ENCODE data around the gene RAD9A. TPM values are rescaled to one million over a fixed set of nuclear protein-coding genes. Genes with fewer than 3 reads are reported as not detected.

Gene RAD9A
- total RNA-seq (2022; extraction: Qiagen RNA extraction; ENCODE audit: low read depth): 23.8 to 40.0 TPM (median 33.5 TPM) in 5 replicates

DNA sequence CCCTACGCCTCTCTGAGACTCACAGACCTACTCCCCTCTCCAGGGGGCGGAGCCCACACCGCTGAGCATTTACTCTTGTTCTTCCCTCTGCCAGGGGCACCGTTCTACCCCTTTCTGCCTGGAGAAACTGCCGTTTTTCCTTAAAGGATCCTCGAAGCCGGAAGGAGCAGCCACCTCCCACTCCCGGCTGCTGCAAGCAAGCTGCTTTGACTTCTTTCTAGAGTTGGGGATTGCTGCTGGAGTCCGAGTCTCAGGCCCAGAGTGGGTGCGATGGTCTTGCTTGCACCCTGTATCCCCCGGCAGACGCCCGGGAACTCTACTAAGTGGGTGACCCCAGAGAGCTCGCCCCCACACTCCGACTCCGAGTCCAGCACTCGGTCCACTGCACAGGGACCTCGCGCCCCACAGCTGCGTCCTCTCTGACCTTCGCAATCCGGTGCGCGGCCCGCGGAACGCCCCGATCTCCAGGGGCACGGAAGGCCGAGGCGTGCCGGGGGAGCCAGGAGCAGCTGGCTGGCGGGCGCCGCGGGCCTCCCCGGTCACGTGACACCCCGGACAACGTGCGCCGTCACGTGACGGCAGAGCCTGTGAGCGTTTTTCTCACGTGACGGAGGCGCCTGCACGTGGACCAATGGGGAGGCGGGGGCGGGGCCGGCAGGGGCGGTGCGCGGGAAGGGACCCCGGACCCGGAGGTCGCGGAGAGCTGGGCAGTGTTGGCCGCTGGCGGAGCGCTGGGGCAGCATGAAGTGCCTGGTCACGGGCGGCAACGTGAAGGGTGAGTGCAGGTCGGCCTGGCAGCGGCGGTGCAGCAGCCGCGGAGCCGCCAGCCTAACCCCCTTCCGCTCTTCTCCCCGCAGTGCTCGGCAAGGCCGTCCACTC lies at the start of gene RAD9A:
Gene RAD9A, plus strand, starts transcription at position 683 of the 879 bp plus-strand sequence. Its CDS starts 59 bp downstream, at position 742.

DNA sequence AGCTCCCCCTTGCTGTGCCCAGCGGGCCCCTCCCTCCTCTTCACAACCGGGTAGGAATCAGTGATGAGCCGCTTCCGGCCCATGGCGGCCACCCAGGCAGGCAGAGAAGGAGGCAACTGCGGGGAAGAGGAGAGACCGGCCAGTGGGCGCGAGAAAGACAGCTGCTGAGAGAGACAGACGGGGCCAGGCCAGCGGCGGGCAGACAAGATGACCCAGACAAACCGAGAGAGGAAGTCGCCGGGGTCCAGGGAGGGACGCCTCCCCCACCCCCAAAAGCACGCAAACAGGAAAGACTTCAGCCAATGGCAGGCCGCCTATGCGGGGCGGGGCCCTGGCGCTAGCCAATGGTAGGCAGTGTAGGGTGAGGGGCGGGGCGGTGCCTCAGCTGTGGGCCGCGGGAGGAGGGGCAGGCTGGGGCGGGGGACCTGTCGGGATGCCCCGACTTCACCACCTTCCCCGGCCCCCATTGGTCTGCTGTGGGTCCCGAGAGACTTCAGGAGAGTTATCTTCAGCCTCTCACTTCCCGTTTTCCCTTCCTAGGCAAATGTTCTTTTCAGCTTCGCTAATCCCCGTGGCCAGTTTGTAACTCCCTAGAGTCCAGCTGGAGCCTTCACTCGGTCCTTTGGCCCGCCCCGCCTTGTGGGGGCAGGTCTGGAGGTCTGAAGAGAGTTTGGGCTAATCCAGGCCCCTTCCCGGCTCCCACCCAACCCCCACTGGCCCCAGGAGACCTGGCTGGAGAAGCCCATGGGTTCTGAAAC lies 38.3 kb upstream of the RAD9A start, which contains the start of gene POLD4:
Gene POLD4, minus strand, starts transcription at position 230 of the 758 bp plus-strand sequence. Its CDS starts 147 bp downstream, at position 83.

DNA sequence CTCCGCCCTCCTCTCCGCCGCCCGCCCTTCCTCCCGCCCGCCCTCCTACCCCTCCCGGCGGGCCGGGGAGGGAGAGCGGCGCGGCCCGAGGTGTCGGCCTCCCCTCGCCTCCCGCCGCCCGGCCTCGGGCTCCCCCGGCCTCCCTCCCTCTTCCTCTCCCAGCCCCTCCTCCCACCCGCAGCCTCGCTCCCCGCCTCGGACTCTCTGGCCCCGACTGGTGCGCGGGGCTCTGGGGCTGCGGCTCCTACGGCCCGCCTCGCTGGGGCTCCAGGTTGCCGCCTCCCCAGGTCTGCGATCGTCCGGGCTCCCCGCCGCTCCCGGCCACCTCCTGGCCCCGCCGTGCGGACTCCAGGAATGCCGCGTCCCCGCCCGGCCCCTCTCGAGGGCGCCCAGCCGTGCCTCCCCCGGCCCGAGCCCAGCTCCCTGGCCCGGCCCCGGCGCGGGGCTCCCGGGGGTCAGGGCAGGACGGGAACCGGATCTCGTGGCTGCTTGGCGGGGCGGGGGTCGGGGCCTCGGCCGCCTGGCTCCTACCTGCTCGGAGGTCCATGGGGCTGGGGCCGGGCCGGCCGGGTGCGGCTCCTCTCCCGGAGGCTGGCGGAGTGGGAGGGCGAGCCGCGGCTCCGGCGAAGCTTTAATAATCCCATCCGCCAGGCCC lies 18.7 kb upstream of the RAD9A start, which contains the start of gene CLCF1:
Gene CLCF1, minus strand, starts transcription at position 606 of the 655 bp plus-strand sequence. Its CDS starts 59 bp downstream, at position 547.

DNA sequence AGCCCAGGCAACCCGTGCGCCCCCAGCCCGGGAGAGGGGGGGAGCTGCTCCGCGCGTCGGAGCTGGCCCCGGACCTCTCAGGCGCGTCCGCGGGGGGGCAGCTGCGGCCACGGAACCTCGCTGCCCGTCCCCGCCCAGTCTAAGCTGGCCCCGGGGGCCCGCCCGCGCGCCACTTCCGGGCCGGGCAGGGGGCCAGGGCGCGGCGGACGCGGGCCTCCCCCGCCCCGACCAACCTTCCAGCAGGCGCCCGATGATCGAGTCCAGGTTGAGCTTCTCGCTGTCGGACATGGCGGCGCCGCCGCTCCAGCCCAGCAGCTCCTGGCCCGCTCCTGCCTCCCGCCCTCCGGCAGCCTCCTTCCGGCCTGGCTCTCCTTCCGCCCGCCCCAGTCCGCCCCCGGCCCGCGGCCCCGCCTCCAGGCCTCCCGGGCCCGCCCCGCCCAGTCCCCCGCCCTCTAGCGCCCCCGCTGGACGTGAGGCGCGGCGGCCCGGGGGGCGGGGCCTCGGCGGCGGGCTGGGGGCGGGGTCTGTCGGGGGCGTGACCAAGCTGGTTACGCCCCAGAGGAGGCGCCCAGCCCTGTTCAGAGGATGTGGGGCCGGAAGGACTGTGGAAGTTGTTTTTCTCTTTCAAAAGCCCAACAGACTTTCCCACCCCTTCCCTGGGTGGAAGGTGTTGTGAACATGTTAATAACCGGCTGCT lies 9.9 kb downstream of the RAD9A start, which contains the start of gene PPP1CA:
Gene PPP1CA, minus strand, starts transcription at position 364 of the 697 bp plus-strand sequence. Its CDS starts 76 bp downstream, at position 288.

DNA sequence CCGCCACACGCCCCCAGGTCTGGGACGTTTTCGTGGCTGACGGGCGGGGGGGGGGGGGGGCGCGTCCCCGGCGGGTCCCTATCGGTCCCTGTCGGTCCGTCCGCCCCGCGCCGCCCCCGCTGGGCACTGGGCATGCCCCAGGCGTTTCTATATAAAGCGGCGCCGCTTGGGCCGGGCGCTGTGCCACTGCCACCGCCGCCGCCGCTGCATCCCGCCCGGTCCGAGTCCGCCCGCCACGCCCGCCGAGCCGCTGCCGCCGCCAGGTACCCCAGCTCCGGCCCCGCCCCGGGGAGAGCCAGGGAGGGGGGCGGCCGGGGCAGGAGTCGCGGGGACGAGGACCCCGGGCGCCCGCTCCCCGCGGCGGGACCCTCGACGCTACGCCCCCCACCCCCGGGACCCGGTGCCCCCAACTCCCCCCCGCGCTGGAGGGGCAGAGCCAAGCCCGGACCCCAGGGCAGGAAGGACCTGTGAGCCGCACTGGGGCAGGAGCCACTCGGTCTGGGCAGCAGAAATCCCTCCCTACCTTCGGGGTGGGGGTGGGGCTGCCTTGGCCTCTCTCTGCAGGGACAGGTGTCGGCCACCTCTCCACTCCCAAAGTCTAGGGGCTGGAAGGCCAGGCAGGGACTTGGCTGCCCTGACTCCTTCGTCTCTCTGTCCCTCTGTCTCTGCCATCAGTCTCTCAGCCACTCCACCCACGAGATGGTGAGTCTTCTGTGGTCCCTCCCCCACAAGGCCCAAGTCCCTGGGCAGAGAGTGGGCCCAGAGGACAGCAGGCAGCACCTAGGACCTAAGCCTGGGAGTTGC lies 23.9 kb downstream of the RAD9A start, which contains the start of gene CARNS1:
Gene CARNS1, plus strand, starts transcription at position 178 of the 804 bp plus-strand sequence. Its CDS starts 522 bp downstream, at position 700.

DNA sequence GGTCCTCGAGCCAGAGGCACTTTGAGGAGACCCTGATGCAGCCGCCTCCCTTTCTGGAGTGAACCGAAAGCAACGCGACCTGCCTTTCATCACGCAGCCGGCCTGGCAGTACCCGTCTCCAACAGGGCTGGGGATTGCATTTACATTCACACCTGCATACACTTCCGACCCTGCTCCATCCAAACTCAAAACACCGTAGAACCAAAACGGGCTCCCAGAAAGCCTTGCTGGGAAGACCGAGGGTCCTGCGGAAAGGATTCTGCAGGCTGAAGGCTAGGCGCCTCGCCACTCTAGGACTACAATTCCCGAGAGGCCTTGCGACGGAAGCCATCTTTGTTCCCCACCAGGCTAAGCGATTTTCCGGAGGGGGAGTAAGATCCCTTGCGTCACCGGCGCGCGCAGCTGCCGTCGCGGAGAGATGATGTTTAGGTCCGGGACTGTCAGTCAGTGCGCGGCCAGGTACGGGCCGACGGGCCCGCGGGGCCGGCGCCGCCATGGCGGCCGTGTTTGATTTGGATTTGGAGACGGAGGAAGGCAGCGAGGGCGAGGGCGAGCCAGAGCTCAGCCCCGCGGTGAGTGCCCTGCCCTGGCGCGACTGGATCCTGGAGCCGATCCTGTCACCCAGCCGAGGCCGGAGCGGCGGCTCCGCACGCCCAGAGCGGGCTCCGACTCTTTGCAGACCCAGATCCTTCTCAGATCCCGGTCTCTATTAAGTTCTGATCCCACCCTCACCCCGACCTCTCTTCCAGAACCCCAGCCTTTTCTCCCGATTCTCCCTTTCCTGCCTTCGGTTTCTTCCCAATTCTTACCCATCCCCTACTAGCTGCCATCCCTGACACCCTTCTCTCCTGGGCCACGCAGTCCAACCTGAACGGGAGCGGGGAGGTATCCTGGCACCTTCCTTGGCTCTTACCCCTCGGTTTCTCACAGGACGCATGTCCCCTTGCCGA lies 36.5 kb downstream of the RAD9A start, which contains the start of gene RPS6KB2:
Gene RPS6KB2, plus strand, starts transcription at position 443 of the 950 bp plus-strand sequence. Its CDS starts 52 bp downstream, at position 495.

DNA sequence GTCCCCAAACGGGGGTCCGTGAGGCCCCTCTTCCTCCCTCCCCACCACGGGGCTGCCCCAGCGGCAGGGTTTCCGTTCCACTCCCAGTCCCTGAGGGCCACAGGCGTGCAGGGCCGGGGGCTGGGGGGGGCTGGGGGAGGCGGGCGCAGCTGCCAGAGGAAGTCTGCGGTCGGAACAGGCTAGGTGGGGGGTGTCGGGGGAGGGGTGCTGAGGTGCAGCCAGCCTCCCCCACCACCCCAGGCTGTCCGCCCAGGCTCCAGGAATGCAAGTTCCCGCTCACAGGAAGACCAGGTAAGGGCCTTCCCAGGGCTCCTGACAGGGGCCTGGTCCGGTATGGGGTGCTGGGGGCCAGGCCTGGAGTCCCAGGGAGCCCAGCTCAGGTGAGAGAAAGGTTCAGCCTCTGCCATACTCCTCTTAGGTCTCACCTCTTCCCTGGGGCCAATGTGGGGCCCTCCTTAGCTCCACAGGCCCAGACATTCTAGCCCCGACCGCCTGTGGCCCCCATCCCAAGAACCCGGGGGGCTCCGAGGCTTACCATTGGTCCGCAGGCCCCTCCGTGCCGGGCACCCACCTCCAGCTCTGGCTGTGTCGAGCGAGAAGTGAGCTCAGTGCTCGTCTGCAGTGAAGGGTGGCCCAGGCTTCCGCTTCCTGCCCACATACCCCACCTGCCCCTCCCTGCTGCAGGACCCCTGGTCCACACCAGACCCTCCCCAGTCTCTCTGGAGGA lies 45.5 kb downstream of the RAD9A start, which contains the start of gene PTPRCAP:
Gene PTPRCAP, minus strand, starts transcription at position 601 of the 727 bp plus-strand sequence. Its CDS starts 63 bp downstream, at position 538.

Other genes with a start within 250 kb of the RAD9A start
- 30.0 to 41.0 TPM (median 37.7 TPM) in 5 replicates for gene GRK2, start 125.5 kb upstream of the RAD9A start, total RNA-seq (2022; extraction: Qiagen RNA extraction; ENCODE audit: low read depth)
- gene ANKRD13D, start 102.7 kb upstream of the RAD9A start, total RNA-seq (2022; extraction: Qiagen RNA extraction; ENCODE audit: low read depth): 21.2 to 28.1 TPM (median 25.4 TPM) in 5 replicates
- gene SSH3, start 88.5 kb upstream of the RAD9A start, total RNA-seq (2022; extraction: Qiagen RNA extraction; ENCODE audit: low read depth): 18.0 to 27.2 TPM (median 24.5 TPM) in 5 replicates
- gene POLD4, start 38.4 kb upstream of the RAD9A start, total RNA-seq (2022; extraction: Qiagen RNA extraction; ENCODE audit: low read depth): 209 to 247 TPM (median 230 TPM) in 5 replicates
- 42.5 to 51.9 TPM (median 46.1 TPM) in 5 replicates for gene CLCF1, start 18.4 kb upstream of the RAD9A start, total RNA-seq (2022; extraction: Qiagen RNA extraction; ENCODE audit: low read depth)
- 265 to 309 TPM (median 294 TPM) in 5 replicates for gene PPP1CA, start 9.9 kb downstream of the RAD9A start, total RNA-seq (2022; extraction: Qiagen RNA extraction; ENCODE audit: low read depth)
- 0.07 to 0.12 TPM (median 0.07 TPM) in 3 of 5 replicates, not detected in the others for gene TBC1D10C, start 12.1 kb downstream of the RAD9A start, total RNA-seq (2022; extraction: Qiagen RNA extraction; ENCODE audit: low read depth)
- gene CARNS1, start 23.7 kb downstream of the RAD9A start, total RNA-seq (2022; extraction: Qiagen RNA extraction; ENCODE audit: low read depth): 0.14 to 0.53 TPM (median 0.18 TPM) in 5 replicates
- gene RPS6KB2, start 36.5 kb downstream of the RAD9A start, total RNA-seq (2022; extraction: Qiagen RNA extraction; ENCODE audit: low read depth): 44.4 to 52.3 TPM (median 44.9 TPM) in 5 replicates
- gene PTPRCAP, start 45.7 kb downstream of the RAD9A start, total RNA-seq (2022; extraction: Qiagen RNA extraction; ENCODE audit: low read depth): 0.22 to 0.36 TPM (median 0.30 TPM) in 5 replicates
- 53.5 to 63.8 TPM (median 58.1 TPM) in 5 replicates for gene CORO1B, start 51.5 kb downstream of the RAD9A start, total RNA-seq (2022; extraction: Qiagen RNA extraction; ENCODE audit: low read depth)
- 0.06 TPM in 1 of 5 replicates, not detected in the others for gene GPR152, start 60.7 kb downstream of the RAD9A start, total RNA-seq (2022; extraction: Qiagen RNA extraction; ENCODE audit: low read depth)
- gene CABP4, start 63.4 kb downstream of the RAD9A start, total RNA-seq (2022; extraction: Qiagen RNA extraction; ENCODE audit: low read depth): not detected in 5 replicates
- gene TMEM134, start 77.3 kb downstream of the RAD9A start, total RNA-seq (2022; extraction: Qiagen RNA extraction; ENCODE audit: low read depth): 49.3 to 60.6 TPM (median 56.9 TPM) in 5 replicates
- gene AIP, start 91.0 kb downstream of the RAD9A start, total RNA-seq (2022; extraction: Qiagen RNA extraction; ENCODE audit: low read depth): 45.8 to 54.0 TPM (median 47.4 TPM) in 5 replicates
- gene PITPNM1, start 113.4 kb downstream of the RAD9A start, total RNA-seq (2022; extraction: Qiagen RNA extraction; ENCODE audit: low read depth): 45.3 to 66.7 TPM (median 53.3 TPM) in 5 replicates
- 67.0 to 103 TPM (median 89.2 TPM) in 5 replicates for gene CDK2AP2, start 116.2 kb downstream of the RAD9A start, total RNA-seq (2022; extraction: Qiagen RNA extraction; ENCODE audit: low read depth)
- gene CABP2, start 131.5 kb downstream of the RAD9A start, total RNA-seq (2022; extraction: Qiagen RNA extraction; ENCODE audit: low read depth): not detected in 5 replicates
- 1,469 to 1,648 TPM (median 1,554 TPM) in 5 replicates for gene GSTP1, start 191.8 kb downstream of the RAD9A start, total RNA-seq (2022; extraction: Qiagen RNA extraction; ENCODE audit: low read depth)
- 133 to 157 TPM (median 149 TPM) in 5 replicates for gene NDUFV1, start 214.9 kb downstream of the RAD9A start, total RNA-seq (2022; extraction: Qiagen RNA extraction; ENCODE audit: low read depth)
- gene NUDT8, start 238.0 kb downstream of the RAD9A start, total RNA-seq (2022; extraction: Qiagen RNA extraction; ENCODE audit: low read depth): 8.7 to 14.8 TPM (median 11.6 TPM) in 5 replicates
- not detected in 5 replicates for gene TBX10, start 247.8 kb downstream of the RAD9A start, total RNA-seq (2022; extraction: Qiagen RNA extraction; ENCODE audit: low read depth)

Measured in A549 treated with DMSO at 1 μM for 4 hours (cell line).